ENCODE results near the gene FNDC8. TPM values are rescaled to one million over a fixed set of nuclear protein-coding genes. Genes with fewer than 3 reads are reported as not detected.
A peak's percentile ranks its signal among the peaks of the same experiment; 100 is the strongest.

Gene FNDC8
- total RNA-seq, 2 experiments from 2014 or later, result not detected

DNA sequence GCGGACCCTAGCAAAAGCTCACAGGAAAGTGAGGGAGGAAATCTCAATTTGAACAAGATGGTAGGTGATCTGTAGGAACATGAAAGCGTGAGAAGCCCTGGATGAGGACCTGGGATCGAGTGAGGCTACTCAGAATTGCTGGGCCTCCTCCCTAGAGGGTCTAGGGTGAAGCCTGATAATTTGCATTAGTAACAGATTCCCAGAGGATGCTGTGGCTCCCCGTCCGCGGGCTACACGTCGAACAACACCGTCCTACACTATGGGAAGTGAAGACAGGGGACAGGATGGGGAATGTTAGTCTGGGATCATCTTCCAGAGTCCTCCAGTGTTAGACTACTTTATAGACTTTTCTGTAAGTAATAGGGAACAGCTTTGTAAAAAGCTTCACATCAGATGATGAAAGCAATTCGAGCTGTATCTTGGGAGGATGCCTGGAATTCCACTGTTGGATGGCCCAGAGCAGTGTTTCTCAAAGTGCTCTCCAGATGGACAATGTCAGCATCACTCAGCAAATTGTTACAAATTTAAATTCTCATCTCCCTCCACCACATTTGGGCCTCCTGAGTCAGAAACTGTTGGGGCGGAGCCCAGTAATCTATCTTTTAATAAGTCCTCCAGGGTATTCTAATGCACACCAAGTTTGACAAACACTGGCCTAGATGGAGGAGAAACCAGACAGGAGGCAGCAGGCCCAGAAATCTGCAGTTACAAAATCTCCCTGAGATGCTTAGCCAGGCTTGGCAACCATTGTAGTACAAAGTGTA, 6.5 kb downstream of the FNDC8 start:
- Mint-ChIP-seq H3K4me3 (no peak overlapping the region), H3K4me1 (ENCODE audit: low read depth) (peaks cover 3% of the 10 kb centered on the region), H3K36me3 (peaks cover 7% of the 10 kb centered on the region), H3K9me3 (no peaks in the 10 kb centered on the region), H3K27me3 (no peaks in the 10 kb centered on the region), H3K27ac (no peak overlapping the region)
- no peak for DNase-seq
- ChIA-PET POLR2A (interaction anchor here (0.9 kb wide), 1 partner anchor 10 kb away, joined by 4 read pairs; no protein-coding TSS in a partner anchor), CTCF (interaction anchor here (1.3 to 1.5 kb wide), 3 partner anchors 9 to 585 kb away, joined by 3 to 5 read pairs (median 3); no protein-coding TSS in a partner anchor)
- intact Hi-C loops (cut with micrococcal nuclease), result no loop called here

DNA sequence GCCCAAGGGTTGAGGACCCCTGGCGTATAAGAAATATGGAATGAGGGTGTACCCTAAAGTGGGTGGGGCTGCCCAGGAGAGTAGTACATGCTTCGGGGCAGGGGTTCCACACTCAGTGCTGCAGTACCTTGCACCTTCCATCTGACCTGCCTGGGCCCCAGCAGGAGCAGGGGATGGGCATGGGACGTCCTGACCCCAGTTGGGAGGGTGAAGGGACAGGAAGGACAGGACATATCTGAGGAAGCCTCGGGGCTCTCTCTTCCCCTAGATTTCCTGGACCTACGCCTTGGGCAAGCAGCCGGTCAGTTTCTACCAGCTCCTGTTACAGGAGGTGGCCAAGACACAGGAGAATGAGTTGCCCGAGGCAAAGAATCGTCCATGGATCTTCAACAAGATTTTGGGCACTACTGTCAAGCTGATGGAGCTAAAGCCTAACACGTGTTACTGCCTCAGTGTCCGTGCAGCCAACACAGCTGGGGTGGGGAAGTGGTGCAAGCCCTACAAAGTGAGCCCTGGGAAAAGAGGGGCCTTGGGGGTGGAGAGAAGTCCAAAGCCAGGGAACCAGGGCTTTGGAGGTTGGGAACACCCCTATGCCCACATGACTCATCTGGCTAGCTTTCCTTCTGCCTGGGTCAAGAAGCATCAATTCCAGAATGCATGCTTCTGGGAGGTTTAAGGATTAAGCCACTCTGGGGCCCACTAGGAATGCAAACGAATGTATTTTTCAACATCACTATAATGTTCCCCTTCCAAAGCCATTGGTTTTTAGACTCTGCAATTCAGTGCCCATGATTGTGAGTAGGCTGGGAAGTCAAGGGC, 7.9 kb downstream of the FNDC8 start:
- H3K4me1 Mint-ChIP-seq (ENCODE audit: low read depth), result peaks cover 3% of the 10 kb centered on the region
- no peaks in the 10 kb centered on the region for H3K9me3 Mint-ChIP-seq
- intact Hi-C loops (cut with micrococcal nuclease), result no loop called here
- no peaks in the 10 kb centered on the region for H3K27me3 Mint-ChIP-seq
- no peak for DNase-seq
- ChIA-PET CTCF (interaction anchor here (1.1 to 1.8 kb wide), 3 partner anchors 9 to 587 kb away, joined by 3 to 7 read pairs (median 3); no protein-coding TSS in a partner anchor), POLR2A (no interaction called here)
- H3K27ac Mint-ChIP-seq, result no peak overlapping the region
- H3K4me3 Mint-ChIP-seq, result no peak overlapping the region
- peaks cover 18% of the 10 kb centered on the region for H3K36me3 Mint-ChIP-seq

DNA sequence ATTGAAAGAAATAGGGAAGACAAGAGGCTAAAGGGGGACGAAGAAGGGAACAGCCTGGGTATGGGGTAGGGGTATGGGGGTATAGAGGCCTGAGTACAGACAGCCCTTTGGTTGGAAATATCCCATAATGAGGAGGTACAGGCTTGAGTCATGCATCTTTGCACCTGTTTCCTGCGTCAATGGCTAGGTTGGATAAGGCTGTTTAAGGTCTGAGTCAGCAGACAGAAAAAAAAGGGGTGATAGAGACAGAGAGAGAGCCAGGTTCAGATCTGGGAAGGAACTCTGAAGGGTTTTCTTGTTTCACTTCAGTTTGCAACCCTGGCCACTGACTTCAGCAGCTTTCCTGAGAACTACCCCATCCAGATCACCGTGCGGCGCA, 8.5 kb downstream of the FNDC8 start:
- intact Hi-C loops (cut with micrococcal nuclease), result no loop called here
- DNase-seq, result no peak
- Mint-ChIP-seq H3K4me3 (no peak overlapping the region), H3K36me3 (peaks cover 20% of the 10 kb centered on the region), H3K27ac (no peak overlapping the region), H3K9me3 (no peaks in the 10 kb centered on the region), H3K4me1 (ENCODE audit: low read depth) (peaks cover 3% of the 10 kb centered on the region), H3K27me3 (no peaks in the 10 kb centered on the region)
- CTCF ChIA-PET, result interaction anchor here (1.1 to 1.8 kb wide), 3 partner anchors 10 to 11 kb away, joined by 3 to 7 read pairs (median 3); no protein-coding TSS in a partner anchor
- POLR2A ChIA-PET, result no interaction called here

DNA sequence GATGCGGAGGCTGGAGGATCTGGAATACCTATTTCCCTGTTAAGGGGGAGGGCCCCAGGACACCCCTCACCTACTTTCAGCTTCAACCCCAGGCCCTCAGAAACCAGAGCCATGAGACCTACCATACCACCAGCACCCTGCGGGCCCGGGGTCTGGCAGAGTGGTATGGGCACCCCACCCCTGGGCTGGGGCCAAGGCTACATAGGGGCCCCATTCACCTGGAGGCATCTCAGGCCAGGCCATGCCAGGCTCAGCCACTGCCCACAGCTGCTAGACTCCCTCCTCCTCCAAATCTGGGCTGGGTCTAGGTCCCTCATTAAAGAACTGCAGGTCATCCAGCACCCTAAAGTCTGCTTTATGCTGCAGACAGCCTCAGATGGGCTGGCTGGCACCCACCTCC, 9.0 kb downstream of the FNDC8 start:
- no peaks in the 10 kb centered on the region for H3K27me3 Mint-ChIP-seq
- peaks cover 3% of the 10 kb centered on the region for H3K4me1 Mint-ChIP-seq (ENCODE audit: low read depth)
- intact Hi-C loops (cut with micrococcal nuclease), result no loop called here
- ChIA-PET POLR2A (interaction anchor here (0.8 kb wide), 1 partner anchor 9 kb away, joined by 3 read pairs; no protein-coding TSS in a partner anchor), CTCF (interaction anchor here (0.9 to 1.9 kb wide), 4 partner anchors 10 to 403 kb away, joined by 3 to 7 read pairs (median 4); partner anchors contain the start of gene RAD51D)
- H3K36me3 Mint-ChIP-seq, result peaks cover 24% of the 10 kb centered on the region
- no peak overlapping the region for H3K4me3 Mint-ChIP-seq
- no peaks in the 10 kb centered on the region for H3K9me3 Mint-ChIP-seq
- H3K27ac Mint-ChIP-seq, result no peak overlapping the region
- DNase-seq, result no peak

DNA sequence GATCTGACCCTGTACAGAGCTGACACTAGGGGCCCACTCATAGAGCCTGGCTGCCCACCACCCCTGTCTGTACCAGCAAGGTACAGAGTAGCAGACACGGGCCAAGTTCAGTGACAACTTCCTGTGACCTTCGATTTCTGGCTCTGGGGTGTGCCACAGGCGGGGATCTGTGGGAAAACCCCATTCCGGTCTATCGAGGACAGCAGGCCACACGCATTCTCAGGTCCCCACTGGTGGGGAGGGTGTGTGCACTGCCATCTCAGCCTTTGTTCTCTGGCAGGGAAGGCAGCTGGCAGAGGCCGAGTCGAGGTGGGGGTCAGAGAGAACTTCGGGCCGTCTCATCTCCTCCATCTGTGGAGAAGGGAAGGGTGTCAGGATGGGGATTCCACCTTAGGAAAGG, 10.7 kb downstream of the FNDC8 start:
- intact Hi-C loops (cut with micrococcal nuclease), result no loop called here
- ChIA-PET CTCF (interaction anchor here (1.9 kb wide), 1 partner anchor 12 kb away, joined by 6 read pairs; the partner anchor contains the start of gene RAD51D), POLR2A (no interaction called here)
- peaks cover 36% of the 10 kb centered on the region for H3K36me3 Mint-ChIP-seq
- H3K9me3 Mint-ChIP-seq, result no peaks in the 10 kb centered on the region
- H3K27me3 Mint-ChIP-seq, result no peaks in the 10 kb centered on the region
- DNase-seq, result no peak
- no peak overlapping the region for H3K27ac Mint-ChIP-seq
- no peak overlapping the region for H3K4me3 Mint-ChIP-seq
- peaks cover 3% of the 10 kb centered on the region for H3K4me1 Mint-ChIP-seq (ENCODE audit: low read depth)

DNA sequence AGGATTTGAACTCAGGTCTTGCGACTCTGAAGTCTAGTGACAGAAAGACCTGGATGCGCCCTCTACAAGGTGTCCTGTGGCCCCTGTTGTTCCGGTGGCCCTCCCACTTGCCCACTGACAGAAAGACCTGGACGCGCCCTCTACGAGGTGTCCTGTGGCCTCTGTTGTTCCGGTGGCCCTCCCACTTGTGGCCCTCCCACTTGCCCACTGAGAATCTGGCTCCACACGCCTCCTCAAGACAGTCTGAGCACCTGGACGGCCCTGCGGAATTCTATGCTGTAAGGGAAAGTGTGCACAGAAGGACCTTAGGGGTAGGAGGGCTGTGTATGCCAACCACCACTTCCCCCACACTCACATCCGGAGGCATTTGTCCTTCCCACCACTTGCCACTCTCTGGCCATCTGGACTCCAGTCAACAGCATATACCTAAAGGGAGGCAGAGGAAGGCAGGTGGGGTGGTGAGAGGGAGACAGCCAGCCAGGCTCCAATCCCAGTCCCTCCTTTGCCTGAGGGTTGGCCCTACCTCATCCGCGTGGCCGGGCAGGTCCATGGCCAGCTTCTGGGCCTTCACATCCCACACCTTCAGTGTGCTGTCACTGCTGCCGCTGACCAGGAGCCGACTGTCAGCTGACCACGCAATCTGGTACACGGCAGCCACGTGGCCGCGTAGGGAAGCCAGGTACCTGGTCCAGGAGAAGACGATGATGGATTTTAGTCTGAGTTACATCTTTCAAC, 11.6 kb downstream of the FNDC8 start:
- POLR2A ChIA-PET, result no interaction called here
- intact Hi-C loops (cut with micrococcal nuclease), result no loop called here
- Mint-ChIP-seq H3K27ac (no peak overlapping the region), H3K36me3 (peaks cover 37% of the 10 kb centered on the region), H3K4me1 (ENCODE audit: low read depth) (peaks cover 3% of the 10 kb centered on the region), H3K27me3 (no peaks in the 10 kb centered on the region), H3K9me3 (no peaks in the 10 kb centered on the region), H3K4me3 (no peak overlapping the region)
- CTCF ChIA-PET, result no interaction called here
- no peak for DNase-seq

DNA sequence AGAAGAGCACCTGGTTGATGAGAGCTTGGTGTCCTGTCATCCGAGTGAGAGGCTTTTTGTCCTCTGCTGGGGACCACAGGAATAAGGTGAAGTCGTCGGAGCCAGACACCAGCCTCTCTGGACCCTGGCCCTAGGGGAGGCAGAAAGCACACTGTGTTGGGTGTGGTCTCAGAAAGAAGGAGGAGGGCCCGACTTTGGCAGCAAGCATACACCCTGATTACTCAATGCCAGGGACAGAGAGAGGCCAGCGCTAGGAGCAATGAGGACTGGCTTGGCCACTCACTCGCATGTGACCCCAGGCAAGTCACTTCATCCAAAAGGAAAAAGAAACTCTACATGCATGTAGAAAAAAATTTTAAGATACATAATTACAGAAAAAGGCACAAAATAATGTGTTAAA, 13.9 kb downstream of the FNDC8 start:
- ChIA-PET CTCF (no interaction called here), POLR2A (no interaction called here)
- Mint-ChIP-seq H3K27me3 (no peaks in the 10 kb centered on the region), H3K9me3 (no peaks in the 10 kb centered on the region), H3K4me1 (ENCODE audit: low read depth) (no peaks in the 10 kb centered on the region), H3K27ac (no peak overlapping the region), H3K4me3 (no peak overlapping the region), H3K36me3 (peaks cover 46% of the 10 kb centered on the region)
- no peak for DNase-seq
- intact Hi-C loops (cut with micrococcal nuclease), result no loop called here

DNA sequence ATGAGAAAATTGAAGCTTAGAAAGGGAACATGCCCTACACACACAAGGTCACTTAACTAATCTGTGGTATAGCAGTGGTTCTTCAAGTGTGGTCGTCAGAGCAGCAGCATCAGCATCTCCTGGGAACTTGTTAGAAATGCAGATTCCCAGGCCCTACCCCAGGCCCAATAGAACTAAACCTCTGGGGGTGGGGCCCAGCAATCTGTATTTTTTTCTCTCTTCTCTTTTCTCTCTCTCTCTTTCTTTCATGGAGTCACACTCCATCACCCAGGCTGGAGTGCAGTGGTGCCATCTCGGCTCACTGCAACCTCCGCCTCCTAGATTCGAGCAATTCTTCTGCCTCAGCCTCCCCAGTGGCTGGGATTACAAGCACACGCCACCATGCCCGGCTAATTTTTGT, 16.8 kb downstream of the FNDC8 start:
- H3K27ac Mint-ChIP-seq, result no peak overlapping the region
- POLR2A ChIA-PET, result interaction anchor here (1.4 kb wide), 1 partner anchor 11 kb away, joined by 4 read pairs; no protein-coding TSS in a partner anchor
- CTCF ChIA-PET, result no interaction called here
- H3K4me3 Mint-ChIP-seq, result no peak overlapping the region
- no peak for DNase-seq
- intact Hi-C loops (cut with micrococcal nuclease), result no loop called here
- H3K4me1 Mint-ChIP-seq (ENCODE audit: low read depth), result peaks cover 12% of the 10 kb centered on the region
- peaks cover 39% of the 10 kb centered on the region for H3K36me3 Mint-ChIP-seq
- no peaks in the 10 kb centered on the region for H3K27me3 Mint-ChIP-seq
- H3K9me3 Mint-ChIP-seq, result no peaks in the 10 kb centered on the region

DNA sequence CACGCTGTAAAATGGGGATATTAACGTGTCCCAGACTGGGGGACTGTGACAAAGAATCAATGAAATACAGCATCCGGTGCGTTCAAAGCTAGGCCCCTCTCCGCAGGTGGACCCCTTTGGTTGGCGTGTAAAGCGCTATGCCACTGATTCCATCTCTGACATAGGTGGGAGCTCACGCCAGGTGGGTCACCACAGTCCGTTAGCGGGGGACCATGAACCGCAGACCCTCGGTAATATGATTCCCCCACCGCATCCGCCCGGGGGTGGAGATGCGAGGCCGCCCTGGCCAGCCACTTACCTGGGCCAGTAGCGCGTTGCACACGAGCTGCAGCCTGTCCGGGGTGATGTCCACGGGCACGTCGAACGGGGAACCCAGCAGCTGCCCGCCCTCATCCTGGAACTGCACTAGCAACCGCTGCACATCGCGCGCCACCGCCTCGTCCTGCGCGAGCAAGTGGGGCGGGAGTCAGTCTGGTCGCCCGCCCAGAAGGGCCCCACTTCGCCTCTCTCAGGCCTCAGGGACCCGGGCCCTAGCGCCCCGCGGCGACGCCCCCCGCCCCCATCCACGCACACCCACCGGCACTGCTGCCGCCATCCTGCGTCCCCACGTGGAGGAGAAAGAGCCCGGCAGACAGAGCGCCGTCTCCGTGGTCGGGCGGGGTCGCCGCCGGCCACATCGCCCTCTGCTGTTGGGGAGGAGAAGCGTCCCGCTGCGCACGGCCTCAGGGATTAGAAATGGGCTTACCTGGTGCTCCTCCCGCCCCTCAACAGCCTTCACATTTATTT, 20.5 kb downstream of the FNDC8 start, which contains the start of gene NLE1:
TSS of gene NLE1 (minus strand) at position 623 of the 786 bp plus-strand sequence. CDS start at position 595, 28 bp downstream.
- CTCF ChIA-PET, result interaction anchor here (0.7 to 2.3 kb wide), 14 partner anchors 11 to 719 kb away, joined by 3 to 8 read pairs (median 4); partner anchors contain the start of gene RAD51D
- Mint-ChIP-seq H3K27ac (peak within 1 kb of the TSS; percentile 74), H3K4me1 (ENCODE audit: low read depth) (peaks cover 16% of the 10 kb centered on the region)

DNA sequence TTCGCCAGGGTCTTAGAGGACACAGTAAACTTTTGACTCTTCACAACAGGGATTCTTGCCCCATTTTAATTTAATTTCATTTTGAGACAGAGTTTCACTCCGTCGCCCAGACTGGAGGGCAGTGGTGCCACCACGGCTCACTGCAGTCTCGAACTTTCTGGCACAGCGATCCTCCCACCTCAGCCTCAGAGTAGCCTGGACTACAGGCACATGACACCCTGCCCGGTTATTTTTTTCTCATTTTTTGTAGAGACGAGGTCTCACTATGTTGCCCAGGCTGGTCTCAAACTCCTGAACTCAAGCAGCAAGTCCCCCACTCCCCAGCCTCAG, 21.0 kb downstream of the FNDC8 start:
- ChIA-PET POLR2A (interaction anchor here (1.0 kb wide), 2 partner anchors 71 to 392 kb away, joined by 4 read pairs; no protein-coding TSS in a partner anchor), CTCF (interaction anchor here (0.9 to 2.3 kb wide), 4 partner anchors 16 to 392 kb away, joined by 3 to 7 read pairs (median 5); no protein-coding TSS in a partner anchor)
- no peaks in the 10 kb centered on the region for H3K27me3 Mint-ChIP-seq
- H3K4me1 Mint-ChIP-seq (ENCODE audit: low read depth), result peaks cover 16% of the 10 kb centered on the region
- intact Hi-C loops (cut with micrococcal nuclease), result loop anchor here (1.0 to 10.0 kb wide), 4 partner anchors 101 to 602 kb away; partner anchors contain the start of genes AP2B1 and SLFN5
- H3K27ac Mint-ChIP-seq, result peak overlapping the region; percentile 72
- peaks cover 10% of the 10 kb centered on the region for H3K36me3 Mint-ChIP-seq
- no peak for DNase-seq
- no peaks in the 10 kb centered on the region for H3K9me3 Mint-ChIP-seq
- H3K4me3 Mint-ChIP-seq, result peak overlapping the region; percentile 79

More for the DNA sequence above, 20.5 kb downstream of the FNDC8 start, which contains the start of gene NLE1:
- no peaks in the 10 kb centered on the region for H3K27me3 Mint-ChIP-seq
- peaks cover 10% of the 10 kb centered on the region for H3K36me3 Mint-ChIP-seq
- H3K9me3 Mint-ChIP-seq, result no peaks in the 10 kb centered on the region
- peak within 1 kb of the TSS; percentile 79 for H3K4me3 Mint-ChIP-seq
- DNase-seq, result peak; percentile 93
- POLR2A ChIA-PET, result interaction anchor here (0.7 to 1.0 kb wide), 4 partner anchors 23 to 392 kb away, joined by 3 to 4 read pairs (median 4); no protein-coding TSS in a partner anchor
- intact Hi-C loops (cut with micrococcal nuclease), result loop anchor here (1.0 to 10.0 kb wide), 5 partner anchors 53 to 603 kb away; partner anchors contain the start of genes AP2B1 and SLFN5

DNA sequence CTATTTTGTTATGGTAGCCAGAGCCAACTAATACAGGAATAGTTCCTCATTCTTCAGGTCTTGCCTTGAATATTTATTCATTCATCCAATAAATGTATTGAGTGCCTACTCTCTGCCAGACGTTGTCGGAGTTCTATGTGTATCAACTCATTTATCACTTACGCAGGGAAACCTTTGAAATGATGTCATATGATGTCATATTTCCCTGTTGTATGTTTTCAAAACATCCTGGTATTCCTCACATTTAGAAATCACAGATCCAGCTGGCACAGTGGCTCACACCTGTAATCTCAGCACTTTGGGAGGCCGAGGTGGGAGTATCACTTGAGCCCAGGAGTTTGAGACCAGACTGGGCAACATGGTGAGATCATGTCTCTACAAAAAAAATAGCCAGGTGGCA, 23.4 kb downstream of the FNDC8 start:
- ChIA-PET CTCF (interaction anchor here (1.0 kb wide), 2 partner anchors 13 to 97 kb away, joined by 3 read pairs; no protein-coding TSS in a partner anchor), POLR2A (no interaction called here)
- Mint-ChIP-seq H3K27ac (no peak overlapping the region), H3K36me3 (no peaks in the 10 kb centered on the region), H3K9me3 (no peaks in the 10 kb centered on the region), H3K27me3 (no peaks in the 10 kb centered on the region), H3K4me1 (ENCODE audit: low read depth) (peaks cover 16% of the 10 kb centered on the region), H3K4me3 (no peak overlapping the region)
- intact Hi-C loops (cut with micrococcal nuclease), result loop anchor here (10.0 kb wide), 1 partner anchor 600 kb away; no protein-coding TSS in a partner anchor
- DNase-seq, result no peak
